ENCODE data around the gene EFNA5. TPM values are rescaled to one million over a fixed set of nuclear protein-coding genes. Genes with fewer than 3 reads are reported as not detected.

Gene EFNA5
- polyA plus RNA-seq, 1 donor (not counting 4 experiments of a cell fraction or from before 2014, with no cell fraction given): 4.8 TPM

GRCh38 chr5:107639990-107640389 lies 30.7 kb downstream of the EFNA5 start:
- no peak for FAIRE-seq
- DNase-seq (ENCODE audit: low read depth, low spot score): no peak
- H3K4me3 ChIP-seq (ENCODE audit: control insufficient read depth in 2 of 3, extremely low read depth in 1 of 3, insufficient read depth in 2 of 3, low read depth in 1 of 3, low read length in 3 of 3): no peak overlapping the region

DNA sequence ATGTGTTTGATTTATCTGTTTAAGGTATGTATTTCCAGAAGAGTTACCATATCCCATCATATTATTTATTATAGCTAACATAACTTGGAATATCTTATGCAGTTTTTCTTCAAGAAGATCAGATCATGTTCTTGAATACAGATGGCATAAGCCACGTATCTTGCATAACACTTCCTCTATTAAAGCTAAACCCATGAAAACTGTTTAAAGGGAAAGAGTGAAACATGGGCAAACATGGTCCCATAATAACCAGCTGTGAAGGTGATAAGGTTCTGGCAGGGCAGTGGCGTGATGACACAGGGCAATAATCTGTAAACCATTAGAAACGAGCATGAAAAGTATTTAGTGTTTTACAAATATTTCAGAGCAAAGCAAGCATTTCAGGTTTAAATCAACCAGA lies 34.2 kb downstream of the EFNA5 start:
- TF ChIP-seq EZH2 (IDR thresholded peaks at IDR 0.05; ENCODE audit: low read length): no peak
- TF ChIP-seq CTCF (optimal IDR thresholded peaks at IDR 0.05 in 1 of 3, IDR thresholded peaks at IDR 0.05 in 1 of 3, conservative IDR thresholded peaks at IDR 0.05 in 1 of 3; ENCODE audit: extremely low read depth in 1 of 3, insufficient read depth in 2 of 3, low read length in 3 of 3): no peak
- no peak for DNase-seq (ENCODE audit: low read depth, low spot score)
- Histone ChIP-seq H3K79me2 (ENCODE audit: control insufficient read depth, insufficient read depth, low read length) (peaks cover 21% of the 10 kb centered on the region), H3K4me1 (ENCODE audit: control insufficient read depth, extremely low read depth, insufficient read depth, low read length) (no peaks in the 10 kb centered on the region), H3K4me3 (ENCODE audit: control insufficient read depth in 2 of 3, extremely low read depth in 1 of 3, insufficient read depth in 2 of 3, low read depth in 1 of 3, low read length in 3 of 3) (no peak overlapping the region), H3K27me3 (ENCODE audit: control insufficient read depth, extremely low read depth, insufficient read depth, low read length) (no peaks in the 10 kb centered on the region), H3K9ac (ENCODE audit: control insufficient read depth, extremely low read depth, insufficient read depth, low read length) (no peak overlapping the region), H3K9me3 (ENCODE audit: control insufficient read depth, low read depth, low read length) (no peaks in the 10 kb centered on the region), H3K27ac (ENCODE audit: control insufficient read depth, insufficient read depth, low read length) (no peak overlapping the region), H4K20me1 (ENCODE audit: control insufficient read depth, extremely low read depth, insufficient read depth, low read length) (no peaks in the 10 kb centered on the region), H3K9me1 (ENCODE audit: control insufficient read depth, extremely low read depth, insufficient read depth, low read length) (no peaks in the 10 kb centered on the region), H3K4me2 (ENCODE audit: control insufficient read depth, extremely low read depth, insufficient read depth, low read depth, low read length) (no peak overlapping the region), H2AFZ (ENCODE audit: control insufficient read depth, low read length) (no peak overlapping the region), H3K36me3 (ENCODE audit: control insufficient read depth in 2 of 2, extremely low read depth in 1 of 2, insufficient read depth in 2 of 2, low read length in 2 of 2) (no peaks in the 10 kb centered on the region)
- FAIRE-seq: no peak
- dilution Hi-C loops (cut with MboI; ENCODE audit: extremely low pct_ligation_motif_present, low sequenced_read_pairs): no loop called here

More at GRCh38 chr5:107639990-107640389, 30.7 kb downstream of the EFNA5 start:
- Histone ChIP-seq H3K4me2 (ENCODE audit: control insufficient read depth, extremely low read depth, insufficient read depth, low read depth, low read length) (no peak overlapping the region), H4K20me1 (ENCODE audit: control insufficient read depth, extremely low read depth, insufficient read depth, low read length) (no peaks in the 10 kb centered on the region), H3K9ac (ENCODE audit: control insufficient read depth, extremely low read depth, insufficient read depth, low read length) (no peak overlapping the region), H3K4me1 (ENCODE audit: control insufficient read depth, extremely low read depth, insufficient read depth, low read length) (no peaks in the 10 kb centered on the region), H3K9me1 (ENCODE audit: control insufficient read depth, extremely low read depth, insufficient read depth, low read length) (no peaks in the 10 kb centered on the region), H3K27ac (ENCODE audit: control insufficient read depth, insufficient read depth, low read length) (no peak overlapping the region), H3K27me3 (ENCODE audit: control insufficient read depth, extremely low read depth, insufficient read depth, low read length) (no peaks in the 10 kb centered on the region), H3K79me2 (ENCODE audit: control insufficient read depth, insufficient read depth, low read length) (peaks cover 23% of the 10 kb centered on the region), H2AFZ (ENCODE audit: control insufficient read depth, low read length) (no peak overlapping the region), H3K9me3 (ENCODE audit: control insufficient read depth, low read depth, low read length) (no peaks in the 10 kb centered on the region), H3K36me3 (ENCODE audit: control insufficient read depth in 2 of 2, extremely low read depth in 1 of 2, insufficient read depth in 2 of 2, low read length in 2 of 2) (no peaks in the 10 kb centered on the region)
- dilution Hi-C loops (cut with MboI; ENCODE audit: extremely low pct_ligation_motif_present, low sequenced_read_pairs): no loop called here
- TF ChIP-seq CTCF (optimal IDR thresholded peaks at IDR 0.05 in 1 of 3, IDR thresholded peaks at IDR 0.05 in 1 of 3, conservative IDR thresholded peaks at IDR 0.05 in 1 of 3; ENCODE audit: extremely low read depth in 1 of 3, insufficient read depth in 2 of 3, low read length in 3 of 3) (no peak), EZH2 (IDR thresholded peaks at IDR 0.05; ENCODE audit: low read length) (no peak)

Data from keratinocyte (primary cell).